ENCODE results near the gene FAM149B1.
"Not testable (repeated sequence)": the region's sequence is repeated elsewhere in the genome, so short reads cannot be mapped to it uniquely, and the experiment has no call there.

DNA sequence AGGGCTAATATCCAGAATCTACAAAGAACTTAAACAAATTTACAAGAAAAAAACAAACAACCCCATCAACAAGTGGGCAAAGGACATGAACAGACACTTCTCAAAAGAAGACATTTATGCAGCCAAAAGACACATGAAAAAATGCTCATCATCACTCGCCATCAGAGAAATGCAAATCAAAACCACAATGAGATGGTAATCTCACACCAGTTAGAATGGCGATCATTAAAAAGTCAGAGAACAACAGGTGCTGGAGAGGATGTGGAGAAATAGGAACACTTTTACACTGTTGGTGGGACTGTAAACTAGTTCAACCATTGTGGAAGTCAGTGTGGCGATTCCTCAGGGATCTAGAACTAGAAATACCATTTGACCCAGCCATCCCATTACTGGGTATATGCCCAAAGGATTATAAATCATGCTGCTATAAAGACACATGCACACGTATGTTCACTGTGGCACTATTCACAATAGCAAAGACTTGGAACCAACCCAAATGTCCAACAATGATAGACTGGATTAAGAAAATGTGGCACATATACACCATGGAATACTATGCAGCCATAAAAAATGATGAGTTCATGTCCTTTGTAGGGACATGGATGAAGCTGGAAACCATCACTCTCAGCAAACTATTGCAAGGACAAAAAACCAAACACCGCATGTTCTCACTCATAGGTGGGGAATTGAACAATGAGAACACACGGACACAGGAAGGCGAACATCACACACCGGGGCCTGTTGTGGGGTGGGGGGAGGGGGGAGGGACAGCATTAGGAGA, 17.1 kb upstream of the FAM149B1 start:
- TF ChIP-seq, protein P1, sequence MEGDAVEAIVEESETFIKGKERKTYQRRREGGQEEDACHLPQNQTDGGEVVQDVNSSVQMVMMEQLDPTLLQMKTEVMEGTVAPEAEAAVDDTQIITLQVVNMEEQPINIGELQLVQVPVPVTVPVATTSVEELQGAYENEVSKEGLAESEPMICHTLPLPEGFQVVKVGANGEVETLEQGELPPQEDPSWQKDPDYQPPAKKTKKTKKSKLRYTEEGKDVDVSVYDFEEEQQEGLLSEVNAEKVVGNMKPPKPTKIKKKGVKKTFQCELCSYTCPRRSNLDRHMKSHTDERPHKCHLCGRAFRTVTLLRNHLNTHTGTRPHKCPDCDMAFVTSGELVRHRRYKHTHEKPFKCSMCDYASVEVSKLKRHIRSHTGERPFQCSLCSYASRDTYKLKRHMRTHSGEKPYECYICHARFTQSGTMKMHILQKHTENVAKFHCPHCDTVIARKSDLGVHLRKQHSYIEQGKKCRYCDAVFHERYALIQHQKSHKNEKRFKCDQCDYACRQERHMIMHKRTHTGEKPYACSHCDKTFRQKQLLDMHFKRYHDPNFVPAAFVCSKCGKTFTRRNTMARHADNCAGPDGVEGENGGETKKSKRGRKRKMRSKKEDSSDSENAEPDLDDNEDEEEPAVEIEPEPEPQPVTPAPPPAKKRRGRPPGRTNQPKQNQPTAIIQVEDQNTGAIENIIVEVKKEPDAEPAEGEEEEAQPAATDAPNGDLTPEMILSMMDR (IDR thresholded peaks at IDR 0.05 in 8 of 11, conservative IDR thresholded peaks at IDR 0.05 in 3 of 11), result not testable (repeated sequence)
- not testable (repeated sequence) for TF ChIP-seq POLR2A, POLR2AphosphoS5 (IDR thresholded peaks at IDR 0.05)

Measured in spleen (tissue), 7 donors.